CD14-positive monocyte (primary cell): ENCODE results near the gene TGFB2. TPM values are rescaled to one million over a fixed set of nuclear protein-coding genes. Genes with fewer than 3 reads are reported as not detected.

ENCODE experiments used
- DNase-seq, 3 donors: peaks; one replicate each; pipeline ENCODE4 v3.0.0-alpha.2; 2011 to 2022
- H2AFZ ChIP-seq: 2 replicates; pipeline ENCODE4 v1.6.0; 2012; ENCODE audit warnings: mild to moderate bottlenecking, low read depth, low read length, inconsistent platforms; ENCODE audit not compliant: insufficient read depth, poor library complexity, severe bottlenecking
- H3K27ac ChIP-seq, 2 donors: 1 replicate in 1 of 2; 2 replicates in 1 of 2; pipeline ENCODE4 v1.5.1; 2012 to 2013; ENCODE audit warnings: low read length in 2 of 2, control low read depth in 1 of 2, inconsistent platforms in 1 of 2, low read depth in 1 of 2, mild to moderate bottlenecking in 1 of 2
- H3K27me3 ChIP-seq, 2 donors: one replicate each; pipeline versions ENCODE4 v1.6.0 to v1.6.1; 2011 to 2013; ENCODE audit warnings: low read length in 2 of 2; ENCODE audit not compliant: control insufficient read depth in 2 of 2, insufficient read depth in 2 of 2
- H3K36me3 ChIP-seq, 2 donors: replicated peaks in 1 of 2; 1 replicate in 1 of 2; 2 replicates in 1 of 2; pipeline versions ENCODE4 v1.5.1 to v1.6.1; 2012 to 2013; ENCODE audit warnings: low read length in 2 of 2, control low read depth in 1 of 2, inconsistent platforms in 1 of 2, mild to moderate bottlenecking in 1 of 2; ENCODE audit not compliant: insufficient read depth in 2 of 2, control insufficient read depth in 1 of 2
- H3K4me1 ChIP-seq, 2 donors: 1 replicate in 1 of 2; 2 replicates in 1 of 2; pipeline versions ENCODE4 v1.5.1 to v1.6.1; 2012 to 2013; ENCODE audit warnings: low read length in 2 of 2, control low read depth in 1 of 2, inconsistent platforms in 1 of 2, mild to moderate bottlenecking in 1 of 2, moderate library complexity in 1 of 2; ENCODE audit not compliant: insufficient read depth in 2 of 2, control insufficient read depth in 1 of 2
- H3K4me2 ChIP-seq: replicated peaks from 2 replicates; pipeline ENCODE3; 2012; ENCODE audit warnings: low read length, moderate library complexity, mild to moderate bottlenecking; ENCODE audit not compliant: poor library complexity, severe bottlenecking; ENCODE audit errors: extremely low read depth
- H3K4me3 ChIP-seq, 3 experiments: fragments of 200-600 bp in 1 of 3; sonication (generic) in 1 of 3; replicated peaks in 1 of 3; 1 replicate in 2 of 3; 2 replicates in 1 of 3; pipeline ENCODE4 v1.5.1; 2011 to 2013; ENCODE audit warnings: low read length in 3 of 3, mild to moderate bottlenecking in 3 of 3, control low read depth in 2 of 3, low read depth in 2 of 3, inconsistent platforms in 1 of 3, moderate library complexity in 1 of 3
- H3K79me2 ChIP-seq: 2 replicates; pipeline ENCODE4 v1.6.0; 2012; ENCODE audit warnings: mild to moderate bottlenecking, control low read depth, inconsistent platforms, low read length, moderate library complexity; ENCODE audit not compliant: insufficient read depth
- H3K9ac ChIP-seq: 2 replicates; pipeline ENCODE4 v1.6.0; 2017; ENCODE audit warnings: low read length, mild to moderate bottlenecking; ENCODE audit not compliant: insufficient read depth, poor library complexity, severe bottlenecking
- H3K9me3 ChIP-seq, 2 donors: replicated peaks in 1 of 2; 1 replicate in 1 of 2; 2 replicates in 1 of 2; pipeline versions ENCODE4 v1.5.1 to v1.6.1; 2012 to 2013; ENCODE audit warnings: low read length in 2 of 2, control low read depth in 1 of 2; ENCODE audit not compliant: control insufficient read depth in 1 of 2, insufficient read depth in 1 of 2
- H4K20me1 ChIP-seq: 2 replicates; pipeline ENCODE4 v1.6.0; 2012; ENCODE audit warnings: mild to moderate bottlenecking, low read length, control low read depth, moderate library complexity; ENCODE audit not compliant: insufficient read depth
- H3K27ac Mint-ChIP-seq, 7 donors: one replicate each; pipeline ENCODE4 v1.8.0; 2020; ENCODE audit warnings: mild to moderate bottlenecking in 7 of 7, mixed read lengths in 7 of 7, moderate library complexity in 6 of 7, inconsistent platforms in 2 of 7
- H3K27me3 Mint-ChIP-seq, 3 donors: one replicate each; pipeline ENCODE4 v1.8.0; 2021 to 2022; ENCODE audit warnings: low read depth in 3 of 3, mild to moderate bottlenecking in 3 of 3, mixed read lengths in 3 of 3, moderate library complexity in 3 of 3, inconsistent platforms in 1 of 3
- H3K36me3 Mint-ChIP-seq, 2 donors: one replicate each; pipeline ENCODE4 v1.8.0; 2020; ENCODE audit warnings: mixed read lengths in 2 of 2, inconsistent platforms in 1 of 2, mild to moderate bottlenecking in 1 of 2
- H3K4me1 Mint-ChIP-seq: one replicate; pipeline ENCODE4 v1.8.0; 2020; ENCODE audit warnings: mild to moderate bottlenecking, mixed read lengths
- H3K4me3 Mint-ChIP-seq, 2 donors: one replicate each; pipeline ENCODE4 v1.8.0; 2020; ENCODE audit warnings: mild to moderate bottlenecking in 2 of 2, mixed read lengths in 2 of 2, moderate library complexity in 1 of 2
- H3K9me3 Mint-ChIP-seq, 7 donors: one replicate each; pipeline ENCODE4 v1.8.0; 2020 to 2022; ENCODE audit warnings: mixed read lengths in 7 of 7, mild to moderate bottlenecking in 6 of 7, moderate library complexity in 6 of 7, inconsistent platforms in 2 of 7
- CTCF ChIP-seq: fragments of 200-600 bp; IDR thresholded peaks from one replicate; pipeline ENCODE4 v1.8.0; 2022; ENCODE audit warnings: antibody characterized with exemption, mild to moderate bottlenecking
- WGBS: methylation state at CpG from one replicate; pipeline ENCODE4 v1.1.5; 2013; ENCODE audit warnings: missing lambda C conversion rate; ENCODE audit not compliant: insufficient coverage; 5-methylcytosine and 5-hydroxymethylcytosine counted together
- intact Hi-C, 2 donors: fragments of 100-400 bp; cut with micrococcal nuclease; formaldehyde crosslinking; loops; one replicate each; pipeline versions ENCODE4 v1.15.0 to v1.15.1; 2023
- polyA plus RNA-seq, 3 donors: library from polyadenylated mRNA; depleted of rRNA in 1 of 3; unstranded in 2 of 3; stranded (reverse) in 1 of 3; fragments of 300-500 nt in 2 of 3; fragments of >200 nt in 1 of 3; fragmentation: Illumina TruSeq in 2 of 3; gene quantifications; 1 replicate in 2 of 3; 2 replicates in 1 of 3; pipeline ENCODE4 v1.2.3, GENCODE V29; 2012 to 2021

Gene TGFB2
- polyA plus RNA-seq, 3 donors: 0.01 TPM; not detected in 2

GRCh38 chr1:218348628-218349071 lies 3.5 kb downstream of the TGFB2 start:
- H3K4me3 Mint-ChIP-seq: no peak overlapping the region
- Histone ChIP-seq H3K9me3 (no peaks in the 10 kb centered on the region), H3K4me1 (peaks cover 46 to 52% of the 10 kb centered on the region in 2 donors), H3K4me3 (no peak overlapping the region), H3K36me3 (no peaks in the 10 kb centered on the region), H3K79me2 (no peaks in the 10 kb centered on the region), H3K4me2 (no peak overlapping the region), H3K27me3 (peaks cover 55 to 60% of the 10 kb centered on the region in 2 donors), H4K20me1 (no peaks in the 10 kb centered on the region), H2AFZ (no peak overlapping the region), H3K9ac (no peak overlapping the region), H3K27ac (no peak overlapping the region)
- DNase-seq: no peak
- H3K27ac Mint-ChIP-seq: no peak overlapping the region
- H3K36me3 Mint-ChIP-seq: peaks cover 10% of the 10 kb centered on the region in 2 donors
- peaks cover 9 to 36% (median 14%) of the 10 kb centered on the region in 3 donors for H3K27me3 Mint-ChIP-seq
- no peak for TF ChIP-seq CTCF
- peaks cover 0 to 12% (median 7%) of the 10 kb centered on the region in 7 donors for H3K9me3 Mint-ChIP-seq
- H3K4me1 Mint-ChIP-seq: peaks cover 40% of the 10 kb centered on the region
- intact Hi-C loops: loop anchor here (5.0 to 10.0 kb wide), 4 partner anchors 119 to 1236 kb away; partner anchors contain the start of gene LYPLAL1 (in 1 of the 2)
- no CpG with 5 or more reads among the region's 3 CpGs for WGBS

- no peaks in the 10 kb centered on the region for H3K79me2 ChIP-seq
- peaks cover 46 to 52% of the 10 kb centered on the region in 2 donors for H3K4me1 ChIP-seq
- peaks cover 48 to 52% of the 10 kb centered on the region in 2 donors for H3K27me3 ChIP-seq
- Mint-ChIP-seq H3K4me1 (peaks cover 40% of the 10 kb centered on the region), H3K27me3 (peaks cover 9 to 36% (median 14%) of the 10 kb centered on the region in 3 donors), H3K4me3 (no peak overlapping the region), H3K9me3 (peaks cover 0 to 12% (median 7%) of the 10 kb centered on the region in 7 donors), H3K27ac (no peak overlapping the region), H3K36me3 (peaks cover 10% of the 10 kb centered on the region in 2 donors)
- WGBS: 100% methylated on average over 2 of the region's 5 CpGs
- DNase-seq: no peak
- H2AFZ ChIP-seq: no peak overlapping the region
- no peak overlapping the region for H3K27ac ChIP-seq
- H3K4me3 ChIP-seq: no peak overlapping the region
- intact Hi-C loops: loop anchor here (5.0 to 10.0 kb wide), 4 partner anchors 118 to 1235 kb away; partner anchors contain the start of gene LYPLAL1 (in 1 of the 2)
- H3K4me2 ChIP-seq: no peak overlapping the region
- no peaks in the 10 kb centered on the region for H3K9me3 ChIP-seq
- no peaks in the 10 kb centered on the region for H4K20me1 ChIP-seq
- H3K36me3 ChIP-seq: no peaks in the 10 kb centered on the region
- no peak overlapping the region for H3K9ac ChIP-seq
- TF ChIP-seq CTCF: no peak
Measured at GRCh38 chr1:218349348-218350034, 4.4 kb downstream of the TGFB2 start.
